OCI-LY1 (cell line): ENCODE measurements around the gene EIF2B2.

ENCODE experiments used
- H2AFZ ChIP-seq: fragments of 200-600 bp; sonication (generic), shearing (Covaris generic); 2 replicates; pipeline ENCODE4 v1.6.0; 2014; ENCODE audit warnings: antibody characterized with exemption, mild to moderate bottlenecking, low read length
- H3F3A ChIP-seq: fragments of 200-600 bp; sonication (generic), shearing (Covaris generic); 2 replicates; pipeline ENCODE4 v1.6.0; 2014; ENCODE audit warnings: mild to moderate bottlenecking, antibody characterized with exemption, low read length, moderate library complexity; ENCODE audit not compliant: insufficient read depth
- H3K27ac ChIP-seq: fragments of 200-600 bp; sonication (generic); 2 replicates; pipeline ENCODE4 v1.5.1; 2014; ENCODE audit warnings: low read length, mixed run types, mild to moderate bottlenecking, low read depth; ENCODE audit not compliant: poor library complexity, severe bottlenecking
- H3K27me3 ChIP-seq: fragments of 200-600 bp; sonication (generic); 2 replicates; pipeline ENCODE4 v1.6.0; 2014; ENCODE audit warnings: antibody characterized with exemption, mild to moderate bottlenecking, low read length, moderate library complexity; ENCODE audit not compliant: insufficient read depth
- H3K36me3 ChIP-seq: fragments of 200-600 bp; sonication (generic); 2 replicates; pipeline ENCODE4 v1.6.1; 2014; ENCODE audit warnings: mild to moderate bottlenecking, antibody characterized with exemption, low read length, moderate library complexity, mixed read lengths; ENCODE audit not compliant: insufficient read depth
- H3K4me1 ChIP-seq: fragments of 200-600 bp; sonication (generic); 2 replicates; pipeline ENCODE4 v1.5.1; 2014; ENCODE audit warnings: mild to moderate bottlenecking, low read length, moderate library complexity; ENCODE audit not compliant: insufficient read depth, severe bottlenecking
- H3K4me2 ChIP-seq: fragments of 200-600 bp; sonication (generic), shearing (Covaris generic); 2 replicates; pipeline ENCODE4 v1.6.1; 2014; ENCODE audit warnings: low read length
- H3K4me3 ChIP-seq: fragments of 200-600 bp; sonication (generic); 2 replicates; pipeline ENCODE4 v1.5.1; 2014; ENCODE audit warnings: low read length, low read depth, mild to moderate bottlenecking, mixed read lengths; ENCODE audit not compliant: poor library complexity, severe bottlenecking
- H3K79me2 ChIP-seq: fragments of 200-600 bp; shearing (Covaris generic); 2 replicates; pipeline ENCODE4 v1.6.1; 2016; ENCODE audit warnings: mixed run types, low read length, mixed read lengths; ENCODE audit not compliant: insufficient read depth
- H3K9ac ChIP-seq: fragments of 200-600 bp; sonication (generic), shearing (Covaris generic); 2 replicates; pipeline ENCODE4 v1.6.1; 2014; ENCODE audit warnings: mild to moderate bottlenecking, low read length, mixed read lengths
- H3K9me2 ChIP-seq: fragments of 200-600 bp; sonication (generic), shearing (Covaris generic); 2 replicates; pipeline ENCODE4 v1.6.1; 2014; ENCODE audit warnings: low read depth, mild to moderate bottlenecking, low read length, mixed read lengths
- H3K9me3 ChIP-seq: fragments of 200-600 bp; shearing (Covaris generic); 2 replicates; pipeline ENCODE4 v1.6.1; 2014; ENCODE audit warnings: low read length, mixed read lengths
- H4K20me1 ChIP-seq: fragments of 200-600 bp; sonication (generic), shearing (Covaris generic); 2 replicates; pipeline ENCODE4 v1.6.0; 2016; ENCODE audit warnings: mild to moderate bottlenecking, low read length; ENCODE audit not compliant: insufficient read depth
- CTCF ChIP-seq: fragments of 200-600 bp; sonication (generic), shearing (Covaris generic); IDR thresholded peaks from 2 replicates; pipeline ENCODE4 v1.5.1; 2017; ENCODE audit warnings: mild to moderate bottlenecking, antibody characterized with exemption, low read length, moderate library complexity, mixed read lengths
- EZH2 ChIP-seq: fragments of 200-600 bp; sonication (generic), shearing (Covaris generic); IDR thresholded peaks from 2 replicates; pipeline ENCODE4 v1.8.0; 2017; ENCODE audit warnings: borderline replicate concordance, mixed run types, mild to moderate bottlenecking, antibody characterized with exemption, low read length, moderate library complexity, mixed read lengths

EIF2B2 gene

GRCh38 chr14:75030147-75030546 is 27.4 kb downstream of the EIF2B2 start:
- TF ChIP-seq EZH2 (no peak), CTCF (no peak)
- peaks cover 41% of the 10 kb centered on the region; the same call in 1 of the 2 replicates for H3K36me3 ChIP-seq
- H2AFZ ChIP-seq, result no peak overlapping the region
- H3K27me3 ChIP-seq, result no peaks in the 10 kb centered on the region
- H3F3A ChIP-seq, result no peaks in the 10 kb centered on the region
- H3K4me1 ChIP-seq, result no peaks in the 10 kb centered on the region
- H3K9me3 ChIP-seq, result no peaks in the 10 kb centered on the region
- no peaks in the 10 kb centered on the region for H4K20me1 ChIP-seq
- H3K4me3 ChIP-seq, result no peak overlapping the region
- H3K9me2 ChIP-seq, result no peaks in the 10 kb centered on the region
- H3K4me2 ChIP-seq, result no peak overlapping the region
- H3K9ac ChIP-seq, result no peak overlapping the region
- H3K79me2 ChIP-seq, result no peaks in the 10 kb centered on the region
- no peak overlapping the region for H3K27ac ChIP-seq

DNA sequence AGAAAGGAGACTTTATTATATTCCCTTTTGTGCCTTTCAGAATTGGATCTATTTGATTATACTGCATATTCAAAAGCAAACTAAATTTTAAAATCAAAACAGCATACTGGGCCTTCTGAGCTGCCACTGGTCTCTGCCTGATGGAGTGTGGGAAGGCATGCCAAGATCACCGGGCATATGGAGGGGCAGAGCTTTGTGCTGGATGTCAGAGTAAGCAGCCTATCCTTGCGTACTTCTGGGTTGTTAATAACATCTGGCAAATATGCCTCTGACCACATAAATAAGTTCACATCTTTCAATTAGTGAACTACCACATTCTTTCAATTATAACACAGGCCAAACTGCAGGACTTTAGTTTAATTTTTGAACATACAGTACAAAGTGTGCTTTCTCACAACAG is 30.2 kb downstream of the EIF2B2 start:
- Histone ChIP-seq H4K20me1 (no peaks in the 10 kb centered on the region), H3F3A (no peaks in the 10 kb centered on the region), H3K9me2 (no peaks in the 10 kb centered on the region), H3K4me3 (no peak overlapping the region), H3K9me3 (no peaks in the 10 kb centered on the region), H3K9ac (no peak overlapping the region), H3K36me3 (peaks cover 45% of the 10 kb centered on the region; the same call in 1 of the 2 replicates), H3K79me2 (no peaks in the 10 kb centered on the region), H2AFZ (no peak overlapping the region), H3K4me2 (no peak overlapping the region), H3K27ac (no peak overlapping the region), H3K27me3 (no peaks in the 10 kb centered on the region), H3K4me1 (no peaks in the 10 kb centered on the region)
- TF ChIP-seq EZH2, result no peak
- TF ChIP-seq CTCF, result no peak

GRCh38 chr14:75040507-75040906 is 37.8 kb downstream of the EIF2B2 start:
- H3K9ac ChIP-seq, result no peak overlapping the region
- peaks cover 32% of the 10 kb centered on the region; the same call in 1 of the 2 replicates for H3K36me3 ChIP-seq
- H3F3A ChIP-seq, result no peaks in the 10 kb centered on the region
- no peaks in the 10 kb centered on the region for H4K20me1 ChIP-seq
- no peak overlapping the region for H3K4me3 ChIP-seq
- TF ChIP-seq EZH2 (no peak), CTCF (no peak)
- H2AFZ ChIP-seq, result no peak overlapping the region
- H3K9me2 ChIP-seq, result no peaks in the 10 kb centered on the region
- H3K27me3 ChIP-seq, result no peaks in the 10 kb centered on the region
- no peaks in the 10 kb centered on the region for H3K79me2 ChIP-seq
- peaks cover 8% of the 10 kb centered on the region for H3K4me1 ChIP-seq
- no peak overlapping the region for H3K4me2 ChIP-seq
- no peaks in the 10 kb centered on the region for H3K9me3 ChIP-seq
- H3K27ac ChIP-seq, result no peak overlapping the region
